Thyroid gland (tissue), 4 donors: Measurements from ENCODE around the gene AOAH.

Experiments used
- CTCF ChIP-seq, 6 experiments: fragments of 200-600 bp in 3 of 6; fragments of 450-650 bp in 3 of 6; sonication (generic) in 3 of 6; IDR thresholded peaks; one replicate each; pipeline ENCODE4 v1.5.1; 2016 to 2019; ENCODE audit warnings: antibody characterized with exemption in 6 of 6, mild to moderate bottlenecking in 2 of 6, inconsistent platforms in 1 of 6, moderate library complexity in 1 of 6
- POLR2A ChIP-seq, 2 donors: fragments of 450-650 bp; IDR thresholded peaks; one replicate each; pipeline ENCODE4 v1.6.1; 2017; ENCODE audit warnings: antibody characterized with exemption in 2 of 2, mild to moderate bottlenecking in 2 of 2, moderate library complexity in 1 of 2

- TF ChIP-seq CTCF (IDR thresholded peaks at IDR 0.05) (no peak), POLR2A (IDR thresholded peaks at IDR 0.05) (no peak)
Observed at GRCh38 chr7:36506820-36507219, 217.5 kb downstream of the AOAH start.
